Measurements from ENCODE around the gene SMIM45.

SMIM45 gene

DNA sequence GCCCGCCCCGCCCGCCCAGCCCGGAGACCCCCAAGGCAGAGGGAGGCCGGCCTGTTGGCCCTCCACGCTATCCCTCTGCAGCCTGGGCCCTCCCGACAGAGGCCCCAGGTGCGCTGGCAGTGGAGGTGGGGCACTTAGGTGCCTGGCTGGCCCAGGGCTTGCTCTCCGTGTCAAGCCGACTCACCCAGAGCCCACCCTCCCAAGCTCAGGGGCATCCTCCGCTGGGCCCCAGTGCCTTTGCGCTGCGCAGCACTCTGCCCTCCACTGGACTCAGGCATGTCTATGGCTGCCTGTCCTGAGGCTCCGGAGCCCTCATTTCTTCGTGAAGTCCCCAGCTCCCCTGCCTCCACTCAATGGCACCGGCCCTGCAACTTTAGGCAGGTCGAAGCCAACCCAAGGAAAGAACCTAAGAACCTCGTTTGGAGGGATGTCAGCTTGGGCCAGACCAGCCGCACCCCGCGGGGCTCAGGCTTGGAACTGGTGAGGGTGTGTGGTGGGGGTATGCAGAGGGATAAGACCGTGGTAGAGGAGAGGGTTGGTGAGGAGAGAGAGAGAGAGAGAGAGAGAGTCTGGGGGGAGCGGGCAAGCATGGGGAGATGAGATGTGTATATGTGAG, 6.1 kb downstream of the SMIM45 start:
- 68% methylated on average over 17 of the region's 23 CpGs for WGBS
- Histone ChIP-seq H3K36me3 (no peaks in the 10 kb centered on the region), H3K9me3 (no peaks in the 10 kb centered on the region), H3K4me3 (no peak overlapping the region), H3K27me3 (replicated peaks; ENCODE audit: insufficient read depth) (no peaks in the 10 kb centered on the region), H3K27ac (no peak overlapping the region), H3K4me1 (replicated peaks) (no peaks in the 10 kb centered on the region)
- DNase-seq (ENCODE audit: low spot score) = no peak
- intact Hi-C loops (cut with DNase I) = no loop called here
- TF ChIP-seq POLR2AphosphoS5 (IDR thresholded peaks at IDR 0.05) (no peak), POLR2A (IDR thresholded peaks at IDR 0.05) (no peak)
- TF ChIP-seq, protein P1, sequence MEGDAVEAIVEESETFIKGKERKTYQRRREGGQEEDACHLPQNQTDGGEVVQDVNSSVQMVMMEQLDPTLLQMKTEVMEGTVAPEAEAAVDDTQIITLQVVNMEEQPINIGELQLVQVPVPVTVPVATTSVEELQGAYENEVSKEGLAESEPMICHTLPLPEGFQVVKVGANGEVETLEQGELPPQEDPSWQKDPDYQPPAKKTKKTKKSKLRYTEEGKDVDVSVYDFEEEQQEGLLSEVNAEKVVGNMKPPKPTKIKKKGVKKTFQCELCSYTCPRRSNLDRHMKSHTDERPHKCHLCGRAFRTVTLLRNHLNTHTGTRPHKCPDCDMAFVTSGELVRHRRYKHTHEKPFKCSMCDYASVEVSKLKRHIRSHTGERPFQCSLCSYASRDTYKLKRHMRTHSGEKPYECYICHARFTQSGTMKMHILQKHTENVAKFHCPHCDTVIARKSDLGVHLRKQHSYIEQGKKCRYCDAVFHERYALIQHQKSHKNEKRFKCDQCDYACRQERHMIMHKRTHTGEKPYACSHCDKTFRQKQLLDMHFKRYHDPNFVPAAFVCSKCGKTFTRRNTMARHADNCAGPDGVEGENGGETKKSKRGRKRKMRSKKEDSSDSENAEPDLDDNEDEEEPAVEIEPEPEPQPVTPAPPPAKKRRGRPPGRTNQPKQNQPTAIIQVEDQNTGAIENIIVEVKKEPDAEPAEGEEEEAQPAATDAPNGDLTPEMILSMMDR (IDR thresholded peaks at IDR 0.05) = peak in 1 of 4 experiments; percentile 6

DNA sequence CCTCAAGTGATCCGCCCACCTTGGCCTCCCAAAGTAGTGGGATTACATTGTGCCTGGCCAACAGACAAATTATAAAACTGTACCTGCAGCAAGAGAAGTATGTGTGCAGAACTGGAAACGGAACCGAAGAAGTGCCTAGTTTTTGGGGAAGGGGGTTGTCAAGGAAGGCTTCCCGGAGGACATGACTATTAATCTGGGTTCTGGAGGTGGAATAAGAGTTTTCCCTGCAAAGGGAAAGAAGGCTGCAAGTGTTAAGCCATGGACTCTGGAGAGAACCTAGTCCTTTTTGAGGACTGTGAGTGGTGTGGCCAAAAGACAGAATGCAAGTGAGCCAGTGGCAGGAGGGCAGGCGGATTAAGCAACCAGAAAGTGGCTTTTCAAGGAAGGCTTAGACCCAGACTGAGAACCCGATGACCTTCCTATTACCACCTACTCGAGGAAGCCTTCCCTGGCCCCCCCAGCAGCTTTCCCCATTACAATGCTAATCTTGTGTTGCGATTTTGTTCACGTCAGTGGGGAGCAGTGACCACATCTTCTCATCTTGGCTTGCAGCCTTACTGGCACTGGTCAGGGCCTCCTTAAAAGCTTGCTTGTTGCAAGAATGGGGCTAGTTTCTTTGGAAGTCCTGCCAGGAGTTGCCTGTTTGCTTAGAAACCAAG, 11.6 kb downstream of the SMIM45 start:
- Histone ChIP-seq H3K36me3 (no peaks in the 10 kb centered on the region), H3K27ac (no peak overlapping the region), H3K4me3 (no peak overlapping the region), H3K9me3 (no peaks in the 10 kb centered on the region), H3K4me1 (replicated peaks) (no peaks in the 10 kb centered on the region), H3K27me3 (replicated peaks; ENCODE audit: insufficient read depth) (no peaks in the 10 kb centered on the region)
- intact Hi-C loops (cut with DNase I) = loop anchor here (10.0 kb wide), 1 partner anchor 471 kb away; the partner anchor contains the start of gene NFAM1
- TF ChIP-seq POLR2A (IDR thresholded peaks at IDR 0.05) (no peak), POLR2AphosphoS5 (IDR thresholded peaks at IDR 0.05) (no peak)
- TF ChIP-seq, protein P1 (IDR thresholded peaks at IDR 0.05) = no peak
- no peak for DNase-seq (ENCODE audit: low spot score)
- WGBS = 60% methylated on average over 9 of the region's 9 CpGs

DNA sequence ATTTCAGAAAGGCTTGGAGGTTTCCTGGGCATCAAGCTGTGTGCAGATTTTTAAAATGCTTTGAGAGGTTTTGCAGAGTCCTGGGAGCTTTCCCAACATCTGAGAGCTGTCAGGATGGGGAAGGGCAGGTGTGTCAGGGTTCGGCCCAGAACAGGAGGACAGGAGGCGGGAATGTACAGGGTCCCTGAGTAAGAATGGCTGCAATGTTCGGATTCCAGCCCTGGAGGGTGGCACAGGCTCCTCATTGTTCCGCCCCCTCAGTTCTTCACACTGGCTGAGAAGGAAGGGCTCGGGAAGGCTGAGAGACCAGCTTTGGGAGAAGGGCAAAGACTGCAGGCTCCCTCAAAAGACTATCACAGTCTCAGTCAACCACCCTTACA, 12.2 kb downstream of the SMIM45 start:
- Histone ChIP-seq H3K27ac (no peak overlapping the region), H3K4me1 (replicated peaks) (no peaks in the 10 kb centered on the region), H3K36me3 (no peaks in the 10 kb centered on the region), H3K4me3 (no peak overlapping the region), H3K9me3 (no peaks in the 10 kb centered on the region), H3K27me3 (replicated peaks; ENCODE audit: insufficient read depth) (no peaks in the 10 kb centered on the region)
- TF ChIP-seq, protein P1 (IDR thresholded peaks at IDR 0.05) = no peak
- no peak for TF ChIP-seq POLR2AphosphoS5 (IDR thresholded peaks at IDR 0.05)
- TF ChIP-seq POLR2A (IDR thresholded peaks at IDR 0.05) = no peak
- intact Hi-C loops (cut with DNase I) = loop anchor here (10.0 kb wide), 1 partner anchor 471 kb away; the partner anchor contains the start of gene NFAM1
- WGBS = 45% methylated on average over 5 of the region's 5 CpGs
- no peak for DNase-seq (ENCODE audit: low spot score)

DNA sequence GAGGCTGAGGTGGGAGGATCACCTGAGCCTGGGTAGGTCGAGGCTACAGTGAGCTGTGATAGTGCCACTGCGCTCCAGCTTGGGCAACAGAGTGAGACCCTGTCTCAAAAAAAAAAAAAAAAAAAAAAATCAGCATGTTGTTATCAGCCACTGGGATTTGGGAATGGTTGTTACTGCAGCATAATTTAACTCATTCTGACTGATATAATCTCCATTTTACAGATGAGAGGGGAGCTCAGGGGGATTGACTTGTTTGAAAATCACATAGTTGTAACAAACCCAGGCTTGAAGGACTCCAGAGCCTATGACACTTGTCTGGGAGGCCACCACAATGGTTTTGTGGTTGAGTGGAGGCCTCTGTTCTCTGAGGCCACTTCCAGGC, 14.3 kb downstream of the SMIM45 start:
- TF ChIP-seq POLR2A (IDR thresholded peaks at IDR 0.05) (no peak), POLR2AphosphoS5 (IDR thresholded peaks at IDR 0.05) (no peak)
- TF ChIP-seq, protein P1 (IDR thresholded peaks at IDR 0.05) = no peak
- Histone ChIP-seq H3K4me1 (replicated peaks) (no peaks in the 10 kb centered on the region), H3K9me3 (no peaks in the 10 kb centered on the region), H3K36me3 (no peaks in the 10 kb centered on the region), H3K4me3 (no peak overlapping the region), H3K27me3 (replicated peaks; ENCODE audit: insufficient read depth) (no peaks in the 10 kb centered on the region), H3K27ac (no peak overlapping the region)
- intact Hi-C loops (cut with DNase I) = loop anchor here (10.0 kb wide), 1 partner anchor 469 kb away; the partner anchor contains the start of gene NFAM1
- DNase-seq (ENCODE audit: low spot score) = no peak
- 98% methylated on average over 2 of the region's 2 CpGs for WGBS

All from prostate gland (tissue), 2 donors.